Ishikawa (cell line): Measurements from ENCODE around the gene HS6ST2.

Source experiments
- CEBPB ChIP-seq: IDR thresholded peaks from 2 replicates; pipeline ENCODE4 v1.6.1; 2012
- CREB1 ChIP-seq: IDR thresholded peaks from 2 replicates; pipeline ENCODE4 v1.6.1; 2012; ENCODE audit warnings: low read depth
- EGR1 ChIP-seq: IDR thresholded peaks from 2 replicates; pipeline ENCODE4 v1.6.1; 2012
- FOXM1 ChIP-seq: IDR thresholded peaks from 2 replicates; pipeline ENCODE4 v1.6.1; 2012; ENCODE audit warnings: low read depth, borderline replicate concordance
- MAX ChIP-seq: IDR thresholded peaks from 2 replicates; pipeline ENCODE4 v1.6.1; 2012
- NFIC ChIP-seq: IDR thresholded peaks from 2 replicates; pipeline ENCODE4 v1.6.1; 2012
- RAD21 ChIP-seq: IDR thresholded peaks from 2 replicates; pipeline ENCODE4 v1.6.1; 2012; ENCODE audit warnings: low read depth
- REST ChIP-seq: IDR thresholded peaks from 2 replicates; pipeline ENCODE4 v1.6.1; 2012; ENCODE audit warnings: low read depth, mild to moderate bottlenecking
- TAF1 ChIP-seq: IDR thresholded peaks from 2 replicates; pipeline ENCODE4 v1.6.1; 2012; ENCODE audit warnings: low read depth, mild to moderate bottlenecking
- TEAD4 ChIP-seq: IDR thresholded peaks from 2 replicates; pipeline ENCODE4 v1.6.1; 2012
- YY1 ChIP-seq: IDR thresholded peaks from 2 replicates; pipeline ENCODE4 v1.6.1; 2012; ENCODE audit warnings: low read depth
- ZBTB7A ChIP-seq: IDR thresholded peaks from 2 replicates; pipeline ENCODE4 v1.6.1; 2012; ENCODE audit warnings: low read depth

- TF ChIP-seq RAD21 (no peak), REST (no peak), FOXM1 (no peak), TAF1 (no peak), YY1 (no peak), NFIC (no peak), EGR1 (no peak), TEAD4 (no peak), ZBTB7A (no peak), CREB1 (no peak), MAX (no peak), CEBPB (no peak)
Observed at GRCh38 chrX:132900633-132901293, 57.7 kb downstream of the HS6ST2 start.
